Activated CD8-positive, alpha-beta T cell treated with anti-CD3 and anti-CD28 coated beads for 36 hours (primary cell): ENCODE results near the gene IGFBP3. TPM values are rescaled to one million over a fixed set of nuclear protein-coding genes. Genes with fewer than 3 reads are reported as not detected.

Experiments
- ATAC-seq: fragments of 200-7000 bp; cut with Tn5 transposase; one replicate; pipeline ENCODE4 v1.10.0; 2021; ENCODE audit warnings: mild to moderate bottlenecking, moderate library complexity
- CTCF ChIA-PET: fragments of 350-600 bp; sonication (Branson Sonifier 250); formaldehyde crosslinking; loops from one replicate; lab custom pipeline; 2021; ENCODE audit warnings: antibody characterized with exemption; lab: Charles Lee
- POLR2A ChIA-PET: fragments of 350-600 bp; sonication (Branson Sonifier 250); formaldehyde crosslinking; loops from one replicate; lab custom pipeline; 2021; ENCODE audit warnings: antibody characterized with exemption; lab: Charles Lee
- DNase-seq: peaks from one replicate; pipeline ENCODE4 v3.0.0-alpha.2; 2020
- H3K27ac Mint-ChIP-seq: one replicate; pipeline ENCODE4 v1.8.0; 2021; ENCODE audit warnings: mild to moderate bottlenecking, mixed read lengths
- H3K27me3 Mint-ChIP-seq: one replicate; pipeline ENCODE4 v1.8.0; 2021; ENCODE audit warnings: mixed read lengths
- H3K36me3 Mint-ChIP-seq: one replicate; pipeline ENCODE4 v1.8.0; 2021; ENCODE audit warnings: low read depth, mixed read lengths
- H3K4me1 Mint-ChIP-seq: one replicate; pipeline ENCODE4 v1.8.0; 2021; ENCODE audit warnings: low read depth, mixed read lengths
- H3K4me3 Mint-ChIP-seq: one replicate; pipeline ENCODE4 v1.8.0; 2021; ENCODE audit warnings: mild to moderate bottlenecking, moderate library complexity, mixed read lengths
- H3K9me3 Mint-ChIP-seq: one replicate; pipeline ENCODE4 v1.8.0; 2021; ENCODE audit warnings: mixed read lengths
- intact Hi-C: fragments of 100-400 bp; cut with micrococcal nuclease; formaldehyde crosslinking; loops from one replicate; pipeline ENCODE4 v1.10.0; 2022
- total RNA-seq, 2 experiments: library from RNA; stranded (reverse); gene quantifications; one replicate each; pipeline ENCODE4 v1.2.3, GENCODE V29; 2021
- TF ChIP-seq, protein P1 (sequence below): fragments of 200-600 bp; IDR thresholded peaks from one replicate; pipeline ENCODE4 v1.8.0; 2022; ENCODE audit warnings: antibody characterized with exemption, mild to moderate bottlenecking

Gene IGFBP3
- total RNA-seq, 2 experiments from 2014 or later, result 0.25 TPM; not detected in 1

DNA sequence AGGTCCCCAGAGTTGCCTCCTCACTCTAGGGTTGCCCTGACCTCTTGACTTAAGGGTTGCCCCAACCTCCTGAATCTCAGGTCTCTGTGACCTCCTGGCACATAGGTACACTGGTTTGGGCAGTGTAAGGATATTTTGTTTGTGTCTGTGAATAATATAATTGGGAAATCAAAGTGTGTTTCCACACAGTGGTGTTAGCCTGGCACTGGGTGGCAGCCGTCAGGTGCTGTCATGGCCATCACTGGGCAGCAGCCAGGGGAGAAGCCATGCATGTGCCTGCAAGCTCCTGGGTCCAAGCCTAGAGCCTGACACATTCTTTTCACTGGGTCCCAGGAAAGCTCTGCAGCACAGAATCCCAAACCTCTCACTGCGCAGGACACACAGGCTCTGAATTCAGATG is 44.6 kb downstream of the IGFBP3 start:
- Mint-ChIP-seq H3K36me3 (no peaks in the 10 kb centered on the region), H3K4me1 (no peaks in the 10 kb centered on the region), H3K27me3 (no peaks in the 10 kb centered on the region), H3K27ac (no peak overlapping the region), H3K9me3 (peaks cover 3% of the 10 kb centered on the region), H3K4me3 (no peak overlapping the region)
- ChIA-PET POLR2A (no interaction called here), CTCF (no interaction called here)
- no peak for DNase-seq
- TF ChIP-seq, protein P1, sequence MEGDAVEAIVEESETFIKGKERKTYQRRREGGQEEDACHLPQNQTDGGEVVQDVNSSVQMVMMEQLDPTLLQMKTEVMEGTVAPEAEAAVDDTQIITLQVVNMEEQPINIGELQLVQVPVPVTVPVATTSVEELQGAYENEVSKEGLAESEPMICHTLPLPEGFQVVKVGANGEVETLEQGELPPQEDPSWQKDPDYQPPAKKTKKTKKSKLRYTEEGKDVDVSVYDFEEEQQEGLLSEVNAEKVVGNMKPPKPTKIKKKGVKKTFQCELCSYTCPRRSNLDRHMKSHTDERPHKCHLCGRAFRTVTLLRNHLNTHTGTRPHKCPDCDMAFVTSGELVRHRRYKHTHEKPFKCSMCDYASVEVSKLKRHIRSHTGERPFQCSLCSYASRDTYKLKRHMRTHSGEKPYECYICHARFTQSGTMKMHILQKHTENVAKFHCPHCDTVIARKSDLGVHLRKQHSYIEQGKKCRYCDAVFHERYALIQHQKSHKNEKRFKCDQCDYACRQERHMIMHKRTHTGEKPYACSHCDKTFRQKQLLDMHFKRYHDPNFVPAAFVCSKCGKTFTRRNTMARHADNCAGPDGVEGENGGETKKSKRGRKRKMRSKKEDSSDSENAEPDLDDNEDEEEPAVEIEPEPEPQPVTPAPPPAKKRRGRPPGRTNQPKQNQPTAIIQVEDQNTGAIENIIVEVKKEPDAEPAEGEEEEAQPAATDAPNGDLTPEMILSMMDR, result no peak
- ATAC-seq, result no peak
- intact Hi-C loops, result no loop called here

DNA sequence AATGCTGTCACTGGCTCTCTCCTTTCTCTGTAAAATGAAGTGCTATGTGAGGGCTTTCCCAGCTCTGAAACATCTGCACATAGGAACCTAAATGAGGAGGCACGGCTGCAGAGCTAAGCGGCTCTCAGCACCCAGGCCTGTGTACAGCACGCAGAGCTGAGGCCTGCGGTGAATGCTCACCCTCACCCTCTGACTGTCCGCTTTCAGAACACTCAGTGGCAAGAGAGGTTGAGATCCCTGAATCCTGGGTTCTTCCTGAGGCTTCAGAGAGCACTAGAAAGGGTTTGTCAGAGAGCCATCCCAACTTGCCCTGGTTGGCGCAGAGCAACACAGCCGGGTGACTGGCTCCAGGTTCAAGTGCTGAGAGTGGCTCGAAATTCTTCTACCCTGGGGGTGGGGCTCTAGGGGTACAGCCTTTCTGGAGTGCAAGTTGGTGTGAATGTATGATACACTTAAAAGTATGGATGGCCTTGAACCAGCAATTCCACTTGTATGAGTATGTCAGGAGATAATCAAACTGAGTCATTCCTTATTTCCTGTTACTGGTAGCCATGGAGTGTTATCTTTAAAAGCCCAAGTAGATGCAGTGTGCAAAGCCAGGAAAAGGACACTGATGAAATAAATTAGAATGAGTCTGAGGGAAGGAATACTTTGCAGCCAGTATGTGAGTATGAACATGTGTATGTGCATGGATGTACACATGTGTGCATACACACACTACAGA is 46.5 kb downstream of the IGFBP3 start:
- H3K4me3 Mint-ChIP-seq, result no peak overlapping the region
- no peaks in the 10 kb centered on the region for H3K27me3 Mint-ChIP-seq
- H3K36me3 Mint-ChIP-seq, result no peaks in the 10 kb centered on the region
- intact Hi-C loops, result no loop called here
- ATAC-seq (no peak), DNase-seq (no peak)
- TF ChIP-seq, protein P1, result no peak
- ChIA-PET POLR2A (no interaction called here), CTCF (no interaction called here)
- H3K4me1 Mint-ChIP-seq, result no peaks in the 10 kb centered on the region
- H3K9me3 Mint-ChIP-seq, result peaks cover 3% of the 10 kb centered on the region
- no peak overlapping the region for H3K27ac Mint-ChIP-seq

DNA sequence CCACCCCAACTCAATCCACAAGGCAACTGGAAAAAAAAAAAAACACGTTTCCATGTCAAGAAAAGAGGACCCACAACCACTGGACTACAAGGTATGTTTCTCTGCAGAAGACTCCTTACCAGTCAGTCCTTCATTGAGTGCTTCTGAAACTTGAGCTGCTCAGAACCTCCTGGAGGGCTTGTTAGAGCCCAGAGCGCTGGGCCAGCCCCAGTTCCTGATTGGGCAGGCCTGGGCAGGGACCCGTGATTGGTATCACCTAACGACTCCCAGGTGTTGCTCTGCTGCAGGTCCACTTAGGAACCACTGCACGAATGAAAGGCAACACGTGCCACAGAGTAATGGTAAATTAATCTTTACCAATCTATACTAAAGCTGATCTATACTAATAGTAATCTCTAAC is 47.7 kb downstream of the IGFBP3 start:
- intact Hi-C loops, result no loop called here
- DNase-seq (no peak), ATAC-seq (no peak)
- Mint-ChIP-seq H3K9me3 (peaks cover 3% of the 10 kb centered on the region), H3K4me1 (no peaks in the 10 kb centered on the region), H3K36me3 (no peaks in the 10 kb centered on the region), H3K27me3 (no peaks in the 10 kb centered on the region), H3K4me3 (no peak overlapping the region), H3K27ac (no peak overlapping the region)
- TF ChIP-seq, protein P1, result no peak
- ChIA-PET POLR2A (no interaction called here), CTCF (no interaction called here)

- intact Hi-C loops, result no loop called here
- H3K9me3 Mint-ChIP-seq, result peaks cover 3% of the 10 kb centered on the region
- no peak for ATAC-seq
Observed at GRCh38 chr7:45873035-45873354, 48.1 kb downstream of the IGFBP3 start, which contains the start of gene CCDC201. TSS of gene CCDC201 (minus strand) at chr7:45873082. CDS start at chr7:45873007, 75 bp downstream.

More at GRCh38 chr7:45873035-45873354, 48.1 kb downstream of the IGFBP3 start, which contains the start of gene CCDC201:
- Mint-ChIP-seq H3K4me3 (no peak within 1 kb of the TSS), H3K27ac (no peak within 1 kb of the TSS), H3K36me3 (no peaks in the 10 kb centered on the region), H3K4me1 (no peaks in the 10 kb centered on the region), H3K27me3 (no peaks in the 10 kb centered on the region)
- ChIA-PET CTCF (no interaction called here), POLR2A (no interaction called here)
- TF ChIP-seq, protein P1, result no peak
- DNase-seq, result no peak
